Measurements from ENCODE around the gene TUBB3. TPM values are rescaled to one million over a fixed set of nuclear protein-coding genes. Genes with fewer than 3 reads are reported as not detected.

The TUBB3 gene
- total and polyA plus RNA-seq, 9 of the 15 experiments (the other 6 are each of a cell fraction or from before 2014, with no cell fraction given): 0.18 to 12.5 (median 5.0) TPM

- Histone ChIP-seq H3K36me3 (ENCODE audit: control insufficient read depth, insufficient read depth, low read length) (peaks cover 22% of the 10 kb centered on the region; the same call in 2 of the 3 replicates), H3K9me3 (replicated peaks; ENCODE audit: control insufficient read depth, insufficient read depth, low read depth, low read length) (no peaks in the 10 kb centered on the region), H3K9me1 (ENCODE audit: control insufficient read depth, insufficient read depth, low read length) (no peaks in the 10 kb centered on the region), H4K20me1 (replicated peaks; ENCODE audit: control insufficient read depth, insufficient read depth, low read length) (no peaks in the 10 kb centered on the region), H3K4me3 (no peak overlapping the region), H3K27me3 (ENCODE audit: control insufficient read depth in 2 of 2, insufficient read depth in 2 of 2, low read length in 2 of 2) (no peaks in the 10 kb centered on the region), H2AFZ (ENCODE audit: low read depth, low read length) (no peak overlapping the region), H3K9ac (ENCODE audit: insufficient read depth in 1 of 2, low read depth in 2 of 2, low read length in 2 of 2) (peak overlapping the region in 1 of 2 experiments; percentile 65; a peak in 1 of 4 replicates), H3K79me2 (ENCODE audit: control insufficient read depth, insufficient read depth, low read length) (no peaks in the 10 kb centered on the region), H3K4me2 (ENCODE audit: insufficient read depth, low read length) (no peak overlapping the region), H3K27ac (ENCODE audit: extremely low read depth, low read depth, low read length) (no peak overlapping the region), H3K4me1 (replicated peaks in 1 of 2; ENCODE audit: control insufficient read depth in 2 of 2, insufficient read depth in 2 of 2, low read length in 2 of 2) (peaks cover 19 to 67% of the 10 kb centered on the region in 2 experiments)
- ATAC-seq (no peak), DNase-seq (ENCODE audit: extremely low read depth in 1 of 4, low spot score in 3 of 4) (no peak), FAIRE-seq (no peak)
- 84% methylated on average over 38 of the region's 40 CpGs for WGBS (ENCODE audit: insufficient coverage, low coverage, missing lambda C conversion rate)
- POLR2A ChIA-PET: interaction anchor here (0.6 to 1.2 kb wide), 3 partner anchors 9 to 161 kb away, joined by 3 to 8 read pairs (median 3); no protein-coding TSS in a partner anchor
- CTCF ChIA-PET (ENCODE audit: low intra/inter-chr PET ratio): no interaction called here
- intact Hi-C loops (cut with micrococcal nuclease) (no loop called here), in situ Hi-C loops (cut with MboI) (no loop called here)
- BruUV-seq (replicated peaks): no TSS peak
- TF ChIP-seq NBN (IDR thresholded peaks at IDR 0.05; ENCODE audit: low read depth) (no peak), MCM3 (IDR thresholded peaks at IDR 0.05) (no peak), STAT5A (IDR thresholded peaks at IDR 0.05; ENCODE audit: borderline replicate concordance, low read length) (0 out of 2 replicates have a peak, but pooled peaks have one; percentile 3), ZC3H11A (IDR thresholded peaks at IDR 0.05; ENCODE audit: low read depth, low read length) (no peak), ZNF280A (IDR thresholded peaks at IDR 0.05; ENCODE audit: low read depth, partially characterized antibody) (no peak), ZZZ3 (IDR thresholded peaks at IDR 0.05) (no peak), CBX5 (IDR thresholded peaks at IDR 0.05; ENCODE audit: borderline replicate concordance, low read depth) (no peak), ETV6 (IDR thresholded peaks at IDR 0.05; ENCODE audit: borderline replicate concordance in 1 of 2, low read depth in 2 of 2, low read length in 1 of 2) (no peak), ETV6 (CRISPR knock-in tag; IDR thresholded peaks at IDR 0.05; ENCODE audit: borderline replicate concordance) (no peak), ETS2 (tag; IDR thresholded peaks at IDR 0.05; ENCODE audit: borderline replicate concordance, poor library complexity, severe bottlenecking) (no peak), ZNF583 (CRISPR knock-in tag; IDR thresholded peaks at IDR 0.05) (no peak), POLR2G (IDR thresholded peaks at IDR 0.05; ENCODE audit: low read depth, low read length) (peak; percentile 65), ZC3H4 (CRISPR knock-in tag; IDR thresholded peaks at IDR 0.05; ENCODE audit: borderline replicate concordance) (no peak), SMAD4 (CRISPR knock-in tag; conservative IDR thresholded peaks at IDR 0.05) (no peak), BCL6 (CRISPR knock-in tag; IDR thresholded peaks at IDR 0.05) (no peak), POLR2A (conservative IDR thresholded peaks at IDR 0.05) (0 out of 2 replicates have a peak, but pooled peaks have one; percentile 16), CBX8 (IDR thresholded peaks at IDR 0.05; ENCODE audit: borderline replicate concordance, extremely low read depth, low read depth, low read length, poor library complexity, severe bottlenecking) (no peak), DACH1 (IDR thresholded peaks at IDR 0.05; ENCODE audit: partially characterized antibody) (no peak)
- TF ChIP-seq, protein P1, sequence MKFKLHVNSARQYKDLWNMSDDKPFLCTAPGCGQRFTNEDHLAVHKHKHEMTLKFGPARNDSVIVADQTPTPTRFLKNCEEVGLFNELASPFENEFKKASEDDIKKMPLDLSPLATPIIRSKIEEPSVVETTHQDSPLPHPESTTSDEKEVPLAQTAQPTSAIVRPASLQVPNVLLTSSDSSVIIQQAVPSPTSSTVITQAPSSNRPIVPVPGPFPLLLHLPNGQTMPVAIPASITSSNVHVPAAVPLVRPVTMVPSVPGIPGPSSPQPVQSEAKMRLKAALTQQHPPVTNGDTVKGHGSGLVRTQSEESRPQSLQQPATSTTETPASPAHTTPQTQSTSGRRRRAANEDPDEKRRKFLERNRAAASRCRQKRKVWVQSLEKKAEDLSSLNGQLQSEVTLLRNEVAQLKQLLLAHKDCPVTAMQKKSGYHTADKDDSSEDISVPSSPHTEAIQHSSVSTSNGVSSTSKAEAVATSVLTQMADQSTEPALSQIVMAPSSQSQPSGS (CRISPR knock-in tag; IDR thresholded peaks at IDR 0.05): no peak
These were observed 7.6 kb upstream of the TUBB3 start for GRCh38 chr16:89915303-89916232.

All from K562 (cell line).